ENCODE data around the gene CCDC86. TPM values are rescaled to one million over a fixed set of nuclear protein-coding genes. Genes with fewer than 3 reads are reported as not detected.

Gene CCDC86, protein sequence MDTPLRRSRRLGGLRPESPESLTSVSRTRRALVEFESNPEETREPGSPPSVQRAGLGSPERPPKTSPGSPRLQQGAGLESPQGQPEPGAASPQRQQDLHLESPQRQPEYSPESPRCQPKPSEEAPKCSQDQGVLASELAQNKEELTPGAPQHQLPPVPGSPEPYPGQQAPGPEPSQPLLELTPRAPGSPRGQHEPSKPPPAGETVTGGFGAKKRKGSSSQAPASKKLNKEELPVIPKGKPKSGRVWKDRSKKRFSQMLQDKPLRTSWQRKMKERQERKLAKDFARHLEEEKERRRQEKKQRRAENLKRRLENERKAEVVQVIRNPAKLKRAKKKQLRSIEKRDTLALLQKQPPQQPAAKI
- total RNA-seq (2022; extraction: Qiagen RNA extraction; ENCODE audit: low read depth) = 92.7 to 113 TPM (median 102 TPM) in 5 replicates

DNA sequence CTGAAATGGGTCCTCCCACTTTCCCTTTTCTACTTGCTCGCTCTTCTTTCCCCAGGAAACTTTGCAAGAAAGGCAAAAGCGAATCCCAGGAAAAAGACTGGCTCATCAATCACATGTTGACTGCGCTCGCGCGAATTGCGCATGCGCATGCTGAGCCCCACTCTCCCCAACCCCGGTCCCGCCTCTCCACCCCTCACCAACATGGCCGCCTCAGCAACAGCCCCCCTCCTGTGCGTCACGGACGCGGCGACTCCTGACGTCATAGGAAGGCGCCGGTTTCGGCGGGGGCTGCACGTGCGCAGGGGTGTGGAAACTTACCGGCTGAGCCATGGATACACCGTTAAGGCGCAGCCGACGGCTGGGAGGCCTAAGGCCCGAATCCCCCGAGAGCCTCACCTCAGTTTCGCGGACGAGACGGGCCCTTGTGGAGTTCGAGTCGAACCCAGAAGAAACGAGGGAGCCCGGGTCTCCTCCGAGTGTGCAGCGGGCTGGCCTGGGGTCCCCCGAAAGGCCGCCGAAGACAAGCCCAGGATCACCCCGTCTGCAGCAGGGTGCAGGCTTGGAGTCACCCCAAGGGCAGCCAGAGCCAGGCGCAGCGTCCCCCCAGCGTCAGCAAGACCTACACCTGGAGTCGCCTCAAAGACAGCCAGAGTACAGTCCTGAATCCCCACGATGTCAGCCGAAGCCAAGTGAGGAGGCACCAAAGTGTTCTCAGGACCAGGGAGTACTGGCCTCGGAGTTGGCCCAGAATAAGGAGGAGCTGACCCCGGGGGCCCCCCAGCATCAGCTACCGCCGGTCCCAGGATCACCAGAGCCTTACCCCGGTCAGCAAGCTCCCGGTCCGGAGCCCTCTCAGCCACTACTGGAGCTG, at the start of gene CCDC86:
TSS of gene CCDC86 (plus strand) at position 317 of the 871 bp plus-strand sequence. CDS start at position 329, 12 bp downstream.

DNA sequence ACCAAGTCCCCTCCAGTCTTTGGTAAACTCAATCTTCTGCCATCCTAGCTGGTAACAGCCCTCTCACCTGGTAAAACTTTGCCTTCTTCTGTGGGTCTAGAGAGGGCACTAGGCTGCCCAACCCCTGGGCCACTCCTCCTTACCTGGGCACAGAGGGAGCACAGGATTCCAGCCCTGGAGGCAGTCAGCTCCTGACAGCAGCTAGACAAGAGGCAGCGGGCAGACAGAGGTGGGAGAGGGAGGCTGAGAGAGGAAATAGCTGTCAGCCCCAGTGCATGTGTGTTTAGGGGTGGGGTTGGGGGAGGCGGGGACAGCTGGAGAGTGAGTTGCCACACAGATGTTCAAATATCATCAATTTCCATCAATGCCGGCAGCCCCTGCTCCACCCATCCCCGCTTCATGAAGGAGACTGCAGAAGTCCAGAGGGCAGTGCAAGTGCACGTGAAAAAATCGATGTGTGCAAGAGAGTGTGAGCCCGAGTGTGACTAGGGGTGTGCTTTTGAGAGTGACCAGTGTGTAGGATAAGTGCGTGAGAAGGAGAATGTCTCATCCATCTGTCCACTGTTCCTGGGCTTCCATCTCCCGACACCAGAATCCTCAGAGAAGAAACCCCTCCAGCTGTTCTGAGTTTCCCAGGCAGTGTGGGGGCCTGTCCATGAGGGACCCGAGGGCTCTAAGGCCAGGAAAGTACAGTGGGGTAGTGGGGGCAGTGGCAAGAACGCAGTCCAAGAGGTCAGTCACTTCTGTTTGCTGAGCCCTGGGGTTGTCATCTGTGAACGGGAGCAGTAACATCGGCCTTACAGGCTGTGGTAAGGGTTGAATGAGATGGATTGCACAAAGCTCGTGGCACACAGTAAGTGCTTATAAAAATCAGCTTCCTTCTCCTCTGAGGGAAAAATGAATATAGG, 14.1 kb downstream of the CCDC86 start, which contains the start of gene PTGDR2:
TSS of gene PTGDR2 (minus strand) at position 225 of the 908 bp plus-strand sequence. CDS start 2,228 bp downstream, outside the sequence.

DNA sequence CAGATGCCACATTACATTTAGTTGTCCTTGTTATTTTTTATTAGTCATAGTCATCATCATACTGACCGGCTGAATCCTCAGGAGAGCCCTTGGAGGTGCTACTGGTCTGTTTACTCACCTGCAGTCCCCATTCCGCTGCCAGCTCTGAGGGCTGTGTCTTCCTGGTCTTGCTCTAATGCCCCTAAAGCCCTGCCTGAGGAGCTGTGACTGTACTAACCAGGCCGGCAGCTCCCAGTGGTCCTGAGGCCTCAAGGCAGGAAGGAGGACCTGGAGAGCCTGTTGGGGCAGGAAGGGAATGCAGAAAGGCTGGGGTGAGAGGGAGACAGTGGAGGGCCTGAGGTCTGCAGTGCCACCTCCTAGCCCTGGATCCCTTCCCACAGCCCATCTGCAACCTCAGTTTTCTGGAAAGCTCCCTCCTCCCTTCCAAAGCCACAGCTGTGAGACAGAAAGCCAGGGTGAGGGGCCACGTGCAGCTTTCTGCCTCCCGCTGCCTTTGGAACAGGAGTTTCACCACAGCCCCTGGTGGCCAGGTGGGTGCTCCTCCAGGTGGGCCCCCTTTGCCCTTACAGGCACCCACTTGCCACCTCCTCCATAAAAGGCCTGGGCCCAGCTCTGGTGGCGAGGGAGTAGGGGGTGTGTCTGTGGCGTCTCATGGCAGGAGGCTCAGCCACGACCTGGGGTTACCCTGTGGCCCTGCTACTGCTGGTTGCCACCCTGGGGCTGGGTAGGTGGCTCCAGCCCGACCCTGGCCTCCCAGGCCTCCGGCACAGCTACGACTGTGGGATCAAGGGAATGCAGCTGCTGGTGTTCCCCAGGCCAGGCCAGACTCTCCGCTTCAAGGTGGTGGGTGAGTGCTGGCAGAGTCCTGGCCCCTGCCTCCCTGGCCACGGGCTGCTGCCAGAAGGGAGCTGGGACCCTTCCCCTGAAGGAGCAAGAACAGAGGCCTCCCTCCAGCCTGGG, 25.3 kb downstream of the CCDC86 start, which contains the start of gene ZP1:
TSS of gene ZP1 (plus strand) at position 632 of the 960 bp plus-strand sequence. CDS start at position 652, 20 bp downstream.

Other genes with a start within 250 kb of the CCDC86 start
- not detected in 5 replicates for gene MS4A8, start 142.5 kb upstream of the CCDC86 start, total RNA-seq (2022; extraction: Qiagen RNA extraction; ENCODE audit: low read depth)
- not detected in 5 replicates for gene MS4A18, start 117.4 kb upstream of the CCDC86 start, total RNA-seq (2022; extraction: Qiagen RNA extraction; ENCODE audit: low read depth)
- not detected in 5 replicates for gene MS4A15, start 85.2 kb upstream of the CCDC86 start, total RNA-seq (2022; extraction: Qiagen RNA extraction; ENCODE audit: low read depth)
- gene MS4A10, start 56.8 kb upstream of the CCDC86 start, total RNA-seq (2022; extraction: Qiagen RNA extraction; ENCODE audit: low read depth) = not detected in 5 replicates
- gene PTGDR2, start 13.8 kb downstream of the CCDC86 start, total RNA-seq (2022; extraction: Qiagen RNA extraction; ENCODE audit: low read depth) = 0.03 to 0.08 TPM (median 0.07 TPM) in 3 of 5 replicates, not detected in the others
- 0.09 to 0.58 TPM (median 0.16 TPM) in 5 replicates for gene ZP1, start 25.4 kb downstream of the CCDC86 start, total RNA-seq (2022; extraction: Qiagen RNA extraction; ENCODE audit: low read depth)
- gene PRPF19, start 64.5 kb downstream of the CCDC86 start, total RNA-seq (2022; extraction: Qiagen RNA extraction; ENCODE audit: low read depth) = 165 to 207 TPM (median 191 TPM) in 5 replicates
- gene TMEM109, start 72.0 kb downstream of the CCDC86 start, total RNA-seq (2022; extraction: Qiagen RNA extraction; ENCODE audit: low read depth) = 116 to 131 TPM (median 128 TPM) in 5 replicates
- 128 to 202 TPM (median 168 TPM) in 5 replicates for gene TMEM132A, start 82.3 kb downstream of the CCDC86 start, total RNA-seq (2022; extraction: Qiagen RNA extraction; ENCODE audit: low read depth)
- gene SLC15A3, start 110.1 kb downstream of the CCDC86 start, total RNA-seq (2022; extraction: Qiagen RNA extraction; ENCODE audit: low read depth) = not detected in 5 replicates
- gene CD6, start 129.6 kb downstream of the CCDC86 start, total RNA-seq (2022; extraction: Qiagen RNA extraction; ENCODE audit: low read depth) = 0.06 to 0.47 TPM (median 0.15 TPM) in 5 replicates

Measured in A549 treated with DMSO at 1 μM for 4 hours (cell line).